Body of pancreas (tissue), 4 donors: ENCODE data around the gene RIPK1. TPM values are rescaled to one million over a fixed set of nuclear protein-coding genes. Genes with fewer than 3 reads are reported as not detected.
A peak's percentile ranks its signal among the peaks of the same experiment; 100 is the strongest.

Experiments used
- ATAC-seq: fragments of 150-250 bp; one replicate; pipeline ENCODE4 v1.9.1; 2016
- DNase-seq, 4 donors: peaks; one replicate each; pipeline ENCODE4 v3.0.0-alpha.2; 2019
- H3K27ac ChIP-seq, 4 donors: fragments of 200-600 bp; sonication (generic); 1 replicate in 3 of 4; 2 replicates in 1 of 4; pipeline versions ENCODE4 v1.5.1 to v1.6.1; 2016 to 2019; ENCODE audit warnings: mild to moderate bottlenecking in 1 of 4, mixed read lengths in 1 of 4, moderate library complexity in 1 of 4
- H3K27me3 ChIP-seq, 2 donors: fragments of 200-600 bp; sonication (generic); one replicate each; pipeline ENCODE4 v1.6.0; 2016; ENCODE audit warnings: mild to moderate bottlenecking in 1 of 2
- H3K36me3 ChIP-seq, 2 donors: fragments of 200-600 bp; sonication (generic); replicated peaks in 1 of 2; 2 replicates each; pipeline ENCODE4 v1.5.1; 2016; ENCODE audit warnings: low read depth in 2 of 2; ENCODE audit not compliant: insufficient read depth in 1 of 2
- H3K4me1 ChIP-seq: fragments of 200-600 bp; sonication (generic); one replicate; pipeline ENCODE4 v1.6.0; 2016
- H3K4me3 ChIP-seq, 2 donors: fragments of 200-600 bp; sonication (generic); 1 replicate in 1 of 2; 2 replicates in 1 of 2; pipeline ENCODE4 v1.5.1; 2016 to 2019
- H3K9me3 ChIP-seq, 3 donors: fragments of 200-600 bp; sonication (generic); 1 replicate in 2 of 3; 2 replicates in 1 of 3; pipeline ENCODE4 v1.5.1; 2016
- POLR2A ChIP-seq, 3 donors: fragments of 450-650 bp; IDR thresholded peaks; one replicate each; pipeline ENCODE4 v1.6.1; 2016; ENCODE audit warnings: antibody characterized with exemption in 3 of 3, mild to moderate bottlenecking in 2 of 3
- WGBS, 2 donors: methylation state at CpG; one replicate each; pipeline ENCODE4 v1.1.5; 2017; 5-methylcytosine and 5-hydroxymethylcytosine counted together
- intact Hi-C: fragments of 100-400 bp; cut with DNase I; formaldehyde crosslinking; loops from one replicate; pipeline ENCODE4 v1.15.1; 2023
- total RNA-seq, 2 donors: library from RNA; depleted of rRNA; stranded (reverse); fragments of >200 nt; gene quantifications; one replicate each; pipeline ENCODE4 v1.1.0, GENCODE V29; 2016
- TF ChIP-seq, protein P1 (sequence below), 7 experiments: fragments of 450-650 bp in 4 of 7; fragments of 200-600 bp in 3 of 7; sonication (generic) in 3 of 7; IDR thresholded peaks; one replicate each; pipeline ENCODE4 v1.5.1; 2016 to 2019; ENCODE audit warnings: antibody characterized with exemption in 7 of 7

The RIPK1 gene
- total RNA-seq, 2 donors from 2014 or later: 11.4 to 14.2 TPM

DNA sequence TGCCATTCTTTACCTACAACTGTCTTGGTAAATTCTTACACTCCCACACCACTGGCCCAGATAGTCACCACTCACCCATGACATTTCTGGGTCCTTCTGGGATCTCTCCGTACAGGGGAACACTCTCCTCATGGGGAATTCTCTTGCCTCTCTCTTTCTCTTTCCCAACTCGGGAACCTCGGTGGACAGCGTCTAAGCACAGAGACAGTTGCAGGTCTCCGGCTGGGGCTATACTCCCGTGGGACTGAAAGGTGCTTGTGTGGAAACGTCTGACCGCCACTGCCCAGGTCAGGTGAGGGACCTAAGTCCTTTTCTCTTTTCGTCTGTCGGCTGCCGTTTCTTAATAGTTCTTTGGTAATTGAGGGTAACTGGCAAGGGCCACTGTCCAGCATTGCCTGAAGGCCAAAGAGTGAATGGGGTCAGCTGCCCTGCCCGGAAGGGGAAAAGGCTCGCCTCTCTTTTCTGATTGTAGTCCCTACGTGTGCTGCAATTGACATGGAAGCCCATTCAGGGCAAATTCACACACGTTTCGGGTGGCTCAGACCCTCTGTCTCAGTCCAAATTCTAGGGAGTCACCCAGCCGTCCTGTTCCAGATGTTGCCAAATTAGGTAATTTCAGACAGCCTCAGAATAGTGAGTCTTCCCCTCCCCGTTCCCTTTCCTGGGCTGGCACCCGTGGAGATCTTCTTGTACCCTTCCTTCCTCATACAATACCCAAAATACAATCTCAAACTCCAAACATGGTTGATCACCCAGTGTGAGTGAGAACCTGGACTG, 31.2 kb upstream of the RIPK1 start:
- intact Hi-C loops: no loop called here
- Histone ChIP-seq H3K4me1 (no peaks in the 10 kb centered on the region), H3K27ac (no peak overlapping the region), H3K27me3 (no peaks in the 10 kb centered on the region), H3K9me3 (no peaks in the 10 kb centered on the region), H3K4me3 (no peak overlapping the region), H3K36me3 (no peaks in the 10 kb centered on the region)
- no peak for DNase-seq
- TF ChIP-seq, protein P1, sequence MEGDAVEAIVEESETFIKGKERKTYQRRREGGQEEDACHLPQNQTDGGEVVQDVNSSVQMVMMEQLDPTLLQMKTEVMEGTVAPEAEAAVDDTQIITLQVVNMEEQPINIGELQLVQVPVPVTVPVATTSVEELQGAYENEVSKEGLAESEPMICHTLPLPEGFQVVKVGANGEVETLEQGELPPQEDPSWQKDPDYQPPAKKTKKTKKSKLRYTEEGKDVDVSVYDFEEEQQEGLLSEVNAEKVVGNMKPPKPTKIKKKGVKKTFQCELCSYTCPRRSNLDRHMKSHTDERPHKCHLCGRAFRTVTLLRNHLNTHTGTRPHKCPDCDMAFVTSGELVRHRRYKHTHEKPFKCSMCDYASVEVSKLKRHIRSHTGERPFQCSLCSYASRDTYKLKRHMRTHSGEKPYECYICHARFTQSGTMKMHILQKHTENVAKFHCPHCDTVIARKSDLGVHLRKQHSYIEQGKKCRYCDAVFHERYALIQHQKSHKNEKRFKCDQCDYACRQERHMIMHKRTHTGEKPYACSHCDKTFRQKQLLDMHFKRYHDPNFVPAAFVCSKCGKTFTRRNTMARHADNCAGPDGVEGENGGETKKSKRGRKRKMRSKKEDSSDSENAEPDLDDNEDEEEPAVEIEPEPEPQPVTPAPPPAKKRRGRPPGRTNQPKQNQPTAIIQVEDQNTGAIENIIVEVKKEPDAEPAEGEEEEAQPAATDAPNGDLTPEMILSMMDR (IDR thresholded peaks at IDR 0.05): no peak
- TF ChIP-seq POLR2A (IDR thresholded peaks at IDR 0.05): no peak
- 71 to 75% methylated on average over 19 of the region's 19 CpGs for WGBS, 2 donors
- no peak for ATAC-seq

GRCh38 chr6:3037638-3038365, 30.5 kb upstream of the RIPK1 start:
- H3K4me1 ChIP-seq: no peaks in the 10 kb centered on the region

GRCh38 chr6:3039384-3039783, 28.9 kb upstream of the RIPK1 start:
- no peaks in the 10 kb centered on the region for H3K9me3 ChIP-seq
- no peaks in the 10 kb centered on the region for H3K4me1 ChIP-seq
- H3K4me3 ChIP-seq: no peak overlapping the region
- H3K27ac ChIP-seq: no peak overlapping the region
- H3K27me3 ChIP-seq: no peaks in the 10 kb centered on the region
- no peaks in the 10 kb centered on the region for H3K36me3 ChIP-seq
- DNase-seq: no peak
- intact Hi-C loops: no loop called here
- no peak for ATAC-seq
- WGBS, 2 donors: 18 to 28% methylated on average over 2 to 3 of the region's 3 CpGs
- TF ChIP-seq, protein P1 (IDR thresholded peaks at IDR 0.05): no peak
- TF ChIP-seq POLR2A (IDR thresholded peaks at IDR 0.05): no peak

More at GRCh38 chr6:3037638-3038365, 30.5 kb upstream of the RIPK1 start:
- H3K36me3 ChIP-seq: no peaks in the 10 kb centered on the region
- WGBS, 2 donors: 34 to 44% methylated on average over 7 of the region's 7 CpGs
- ATAC-seq: no peak
- no peak for TF ChIP-seq POLR2A (IDR thresholded peaks at IDR 0.05)
- TF ChIP-seq, protein P1 (IDR thresholded peaks at IDR 0.05): no peak
- DNase-seq: peak in 1 of 4 donors; percentile 42
- H3K4me3 ChIP-seq: no peak overlapping the region
- no peaks in the 10 kb centered on the region for H3K9me3 ChIP-seq
- no peak overlapping the region for H3K27ac ChIP-seq
- no peaks in the 10 kb centered on the region for H3K27me3 ChIP-seq
- intact Hi-C loops: no loop called here

DNA sequence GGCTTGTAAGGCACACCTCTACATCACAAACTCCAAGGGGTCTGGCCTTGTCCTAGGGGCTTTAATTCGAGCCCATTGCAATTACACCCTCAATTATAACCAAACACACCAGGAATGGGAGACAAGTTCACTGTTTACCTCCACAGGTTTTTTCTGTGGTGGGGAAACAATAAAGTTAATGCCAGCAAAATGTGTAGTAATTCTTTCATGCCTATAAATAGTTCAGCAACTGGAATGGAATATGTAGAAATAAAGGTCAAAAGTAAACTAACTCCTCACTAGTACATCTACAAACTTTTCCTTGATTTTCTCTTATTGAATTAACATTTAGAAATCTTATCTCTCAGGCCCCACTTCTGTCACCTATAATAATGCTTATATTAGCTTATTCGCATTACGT, 27.1 kb upstream of the RIPK1 start:
- ATAC-seq (no peak), DNase-seq (no peak)
- H3K4me1 ChIP-seq: no peaks in the 10 kb centered on the region
- no peak overlapping the region for H3K27ac ChIP-seq
- H3K27me3 ChIP-seq: no peaks in the 10 kb centered on the region
- TF ChIP-seq, protein P1 (IDR thresholded peaks at IDR 0.05): no peak
- no peak for TF ChIP-seq POLR2A (IDR thresholded peaks at IDR 0.05)
- intact Hi-C loops: no loop called here
- 87 to 95% methylated on average over 3 of the region's 3 CpGs for WGBS, 2 donors
- no peaks in the 10 kb centered on the region for H3K9me3 ChIP-seq
- H3K4me3 ChIP-seq: no peak overlapping the region
- no peaks in the 10 kb centered on the region for H3K36me3 ChIP-seq
